Measurements from ENCODE around the gene ANP32A. TPM values are rescaled to one million over a fixed set of nuclear protein-coding genes. Genes with fewer than 3 reads are reported as not detected.

ANP32A gene
- total RNA-seq, 4 donors from 2014 or later: 22.1 to 45.9 (median 35.3) TPM

- WGBS, 2 donors: 1% methylated on average over 39 to 41 of the region's 64 CpGs
- DNase-seq (ENCODE audit: low spot score in 2 of 2): peak; percentile 60 to 93
- intact Hi-C loops (cut with DNase I; ENCODE audit: low total_unique reads): no loop called here
- TF ChIP-seq POLR2A (IDR thresholded peaks at IDR 0.05) (no peak), CTCF (IDR thresholded peaks at IDR 0.05) (no peak)
- H3K4me3 ChIP-seq (ENCODE audit: low read depth, poor library complexity, severe bottlenecking): peak overlapping the region; percentile 80
Measured at GRCh38 chr15:68817304-68818065, 3.2 kb downstream of the ANP32A start.

DNA sequence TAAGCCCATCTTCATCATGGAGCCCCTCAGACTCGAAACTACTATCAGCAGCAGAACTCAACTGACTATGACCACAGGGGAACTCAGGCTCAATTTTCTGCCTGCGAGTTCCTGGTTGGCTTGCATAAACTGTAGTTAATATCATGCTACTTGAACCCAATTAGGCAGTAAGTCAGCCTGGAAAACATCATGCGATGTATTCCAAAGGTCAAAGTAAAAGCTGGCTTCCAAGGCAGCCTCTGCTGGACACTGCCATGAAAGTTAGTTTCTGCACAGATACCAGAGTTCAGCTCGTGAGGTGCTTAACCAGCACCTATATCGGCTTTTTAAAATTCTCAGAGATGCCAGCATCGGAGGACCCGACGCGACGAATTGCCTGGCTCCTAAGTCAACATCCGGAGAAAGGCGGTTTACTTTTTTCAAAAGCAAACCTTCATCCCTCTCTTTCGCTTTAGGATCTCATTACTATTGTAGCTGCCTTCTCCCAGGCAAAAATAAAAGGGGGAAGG is 3.8 kb downstream of the ANP32A start:
- WGBS, 2 donors: 5 to 7% methylated on average over 13 of the region's 13 CpGs
- peak in 1 of 2 donors; percentile 79 for DNase-seq (ENCODE audit: low spot score in 2 of 2)
- TF ChIP-seq POLR2A (IDR thresholded peaks at IDR 0.05) (no peak), CTCF (IDR thresholded peaks at IDR 0.05) (no peak)
- intact Hi-C loops (cut with DNase I; ENCODE audit: low total_unique reads): no loop called here
- H3K4me3 ChIP-seq (ENCODE audit: low read depth, poor library complexity, severe bottlenecking): peak overlapping the region; percentile 80

GRCh38 chr15:68816158-68816557 is 4.5 kb downstream of the ANP32A start:
- no peak for TF ChIP-seq CTCF (IDR thresholded peaks at IDR 0.05)
- no peak for TF ChIP-seq POLR2A (IDR thresholded peaks at IDR 0.05)
- peak in 1 of 2 donors; percentile 3 for DNase-seq (ENCODE audit: low spot score in 2 of 2)
- WGBS, 2 donors: 73 to 74% methylated on average over 4 of the region's 4 CpGs
- intact Hi-C loops (cut with DNase I; ENCODE audit: low total_unique reads): no loop called here
- no peak overlapping the region for H3K4me3 ChIP-seq (ENCODE audit: low read depth, poor library complexity, severe bottlenecking)

- peak in 1 of 2 donors; percentile 54 for DNase-seq (ENCODE audit: low spot score in 2 of 2)
- no peak for TF ChIP-seq CTCF (IDR thresholded peaks at IDR 0.05)
- TF ChIP-seq POLR2A (IDR thresholded peaks at IDR 0.05): no peak
- no peak overlapping the region for H3K4me3 ChIP-seq (ENCODE audit: low read depth, poor library complexity, severe bottlenecking)
- intact Hi-C loops (cut with DNase I; ENCODE audit: low total_unique reads): no loop called here
- 65 to 66% methylated on average over 4 of the region's 4 CpGs for WGBS, 2 donors
Measured at GRCh38 chr15:68815598-68815997, 5.1 kb downstream of the ANP32A start.

- no peak overlapping the region for H3K4me3 ChIP-seq (ENCODE audit: low read depth, poor library complexity, severe bottlenecking)
- WGBS, 2 donors: 87 to 93% methylated on average over 6 of the region's 6 CpGs
- DNase-seq (ENCODE audit: low spot score in 2 of 2): no peak
- TF ChIP-seq POLR2A (IDR thresholded peaks at IDR 0.05) (no peak), CTCF (IDR thresholded peaks at IDR 0.05) (no peak)
- intact Hi-C loops (cut with DNase I; ENCODE audit: low total_unique reads): no loop called here
Measured at GRCh38 chr15:68814596-68814995, 6.1 kb downstream of the ANP32A start.
